Lower leg skin (tissue), 4 donors: Measurements from ENCODE around the gene CD19. TPM values are rescaled to one million over a fixed set of nuclear protein-coding genes. Genes with fewer than 3 reads are reported as not detected.

Experiments
- DNase-seq, 2 donors: peaks; one replicate each; pipeline ENCODE4 v3.0.0-alpha.2; 2019; ENCODE audit warnings: low spot score in 2 of 2
- H3K4me3 ChIP-seq: fragments of 200-600 bp; sonication (generic); 2 replicates; pipeline ENCODE4 v1.5.1; 2017; ENCODE audit warnings: mild to moderate bottlenecking, low read depth; ENCODE audit not compliant: poor library complexity, severe bottlenecking
- CTCF ChIP-seq, 3 donors: fragments of 450-650 bp; IDR thresholded peaks; one replicate each; pipeline ENCODE4 v1.5.1; 2016; ENCODE audit warnings: antibody characterized with exemption in 3 of 3, mild to moderate bottlenecking in 3 of 3, moderate library complexity in 2 of 3
- POLR2A ChIP-seq, 2 donors: fragments of 450-650 bp; IDR thresholded peaks; one replicate each; pipeline ENCODE4 v1.6.1; 2016 to 2017; ENCODE audit warnings: antibody characterized with exemption in 2 of 2, mild to moderate bottlenecking in 1 of 2, moderate library complexity in 1 of 2
- WGBS, 2 donors: methylation state at CpG; one replicate each; pipeline ENCODE4 v1.1.5; 2018; 5-methylcytosine and 5-hydroxymethylcytosine counted together
- intact Hi-C: fragments of 100-400 bp; cut with DNase I; formaldehyde crosslinking; loops from one replicate; pipeline ENCODE4 v1.15.0; 2023; ENCODE audit warnings: low total_unique reads
- total RNA-seq, 4 donors: library from RNA; depleted of rRNA; stranded (reverse); fragments of >200 nt; gene quantifications; one replicate each; pipeline ENCODE4 v1.1.0, GENCODE V29; 2016

Gene CD19
- total RNA-seq, 4 donors from 2014 or later: 0.26 to 1.1 TPM; not detected in 2

DNA sequence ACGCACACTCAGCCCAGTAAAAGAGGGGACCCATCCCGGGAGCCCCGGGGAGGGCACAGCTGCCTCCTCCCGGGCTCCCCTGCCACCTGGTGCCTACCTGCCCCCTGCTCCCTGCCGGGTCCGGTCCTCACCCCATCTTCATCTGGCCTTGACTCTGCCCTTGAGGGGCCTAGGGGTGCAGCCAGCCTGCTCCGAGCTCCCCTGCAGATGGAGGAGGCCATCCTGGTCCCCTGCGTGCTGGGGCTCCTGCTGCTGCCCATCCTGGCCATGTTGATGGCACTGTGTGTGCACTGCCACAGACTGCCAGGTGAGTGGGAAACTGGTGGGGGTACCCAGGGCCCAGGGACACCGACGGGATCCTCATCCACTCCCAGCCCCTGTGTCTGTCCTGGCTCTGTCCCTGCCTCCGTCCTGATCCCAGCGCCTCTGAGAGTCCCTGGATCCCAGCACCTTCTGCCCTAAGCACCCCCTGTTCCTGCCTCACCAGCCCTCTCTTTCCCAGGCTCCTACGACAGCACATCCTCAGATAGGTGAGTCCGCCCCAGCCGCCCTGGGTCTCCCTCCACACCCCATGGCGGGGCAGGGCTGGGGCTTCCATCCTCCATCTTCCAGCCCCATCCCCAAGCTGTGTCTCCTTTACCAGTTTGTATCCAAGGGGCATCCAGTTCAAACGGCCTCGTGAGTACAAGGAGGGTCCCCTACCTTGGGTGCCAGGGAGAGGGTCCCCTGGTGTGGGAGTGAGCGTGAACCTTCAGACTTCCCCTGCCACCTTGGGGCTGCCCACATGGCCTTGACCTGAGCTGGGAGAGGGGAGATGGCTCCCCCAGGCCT, 53.7 kb downstream of the CD19 start:
- TF ChIP-seq CTCF (IDR thresholded peaks at IDR 0.05): no peak
- no peak for TF ChIP-seq POLR2A (IDR thresholded peaks at IDR 0.05)
- no peak overlapping the region for H3K4me3 ChIP-seq
- no peak for DNase-seq
- WGBS, 2 donors: 73 to 80% methylated on average over 19 of the region's 19 CpGs
- intact Hi-C loops: no loop called here

DNA sequence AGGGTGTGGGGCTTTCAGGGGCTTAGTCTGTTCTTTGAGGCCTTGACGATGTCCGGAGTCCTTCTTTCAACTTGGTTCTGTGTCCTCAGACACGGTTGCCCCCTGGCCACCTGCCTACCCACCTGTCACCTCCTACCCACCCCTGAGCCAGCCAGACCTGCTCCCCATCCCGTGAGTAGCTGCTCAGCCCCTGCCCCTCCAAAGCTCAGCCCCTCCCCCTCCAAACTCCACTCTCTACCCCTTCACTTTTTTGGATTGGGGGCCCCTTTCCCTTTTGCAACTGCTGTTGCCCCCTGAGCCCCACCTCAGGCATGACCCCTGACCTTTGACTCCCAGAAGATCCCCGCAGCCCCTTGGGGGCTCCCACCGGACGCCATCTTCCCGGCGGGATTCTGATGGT, 54.3 kb downstream of the CD19 start:
- WGBS, 2 donors: 89 to 95% methylated on average over 9 of the region's 9 CpGs
- no peak for TF ChIP-seq CTCF (IDR thresholded peaks at IDR 0.05)
- TF ChIP-seq POLR2A (IDR thresholded peaks at IDR 0.05): no peak
- no peak for DNase-seq
- intact Hi-C loops: no loop called here
- H3K4me3 ChIP-seq: no peak overlapping the region

DNA sequence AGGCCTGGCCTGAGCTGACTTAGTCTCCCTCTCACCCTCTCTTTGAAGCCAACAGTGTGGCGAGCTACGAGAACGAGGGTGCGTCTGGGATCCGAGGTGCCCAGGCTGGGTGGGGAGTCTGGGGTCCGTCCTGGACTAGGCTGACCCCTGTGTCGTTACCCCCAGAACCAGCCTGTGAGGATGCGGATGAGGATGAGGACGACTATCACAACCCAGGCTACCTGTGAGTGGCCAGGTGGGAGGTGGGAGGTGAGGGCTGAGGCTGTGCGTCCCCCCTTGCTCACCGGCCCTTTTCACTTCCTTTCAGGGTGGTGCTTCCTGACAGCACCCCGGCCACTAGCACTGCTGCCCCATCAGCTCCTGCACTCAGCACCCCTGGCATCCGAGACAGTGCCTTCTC, 54.7 kb downstream of the CD19 start:
- intact Hi-C loops: no loop called here
- WGBS, 2 donors: 79 to 96% methylated on average over 13 of the region's 13 CpGs
- no peak for DNase-seq
- no peak for TF ChIP-seq POLR2A (IDR thresholded peaks at IDR 0.05)
- TF ChIP-seq CTCF (IDR thresholded peaks at IDR 0.05): no peak
- H3K4me3 ChIP-seq: no peak overlapping the region

- no peak for DNase-seq
- intact Hi-C loops: no loop called here
- 96 to 97% methylated on average over 4 of the region's 4 CpGs for WGBS, 2 donors
- TF ChIP-seq CTCF (IDR thresholded peaks at IDR 0.05): no peak
- no peak for TF ChIP-seq POLR2A (IDR thresholded peaks at IDR 0.05)
- H3K4me3 ChIP-seq: no peak overlapping the region
Observed at GRCh38 chr16:28987170-28987853, 55.5 kb downstream of the CD19 start.

Other genes with a start within 250 kb of the CD19 start
- gene EIF3C, start 220.5 kb upstream of the CD19 start, total RNA-seq: 100 to 1,000 TPM; 188 to 390 (median 282) TPM
- 1 to 10 TPM in 3 of 4 donors, under 1 TPM in 1; 0.93 to 4.6 (median 2.8) TPM for gene NPIPB9, start 180.2 kb upstream of the CD19 start, total RNA-seq
- gene ATXN2L, start 109.0 kb upstream of the CD19 start, total RNA-seq: 100 to 1,000 TPM in 1 of 4 donors, 10 to 100 TPM in 3; 54.8 to 152 (median 66.5) TPM
- gene TUFM, start 85.6 kb upstream of the CD19 start, total RNA-seq: 100 to 1,000 TPM; 103 to 121 (median 110) TPM
- 10 to 100 TPM; 21.7 to 40.0 (median 30.6) TPM for gene SH2B1, start 68.1 kb upstream of the CD19 start, total RNA-seq
- under 1 TPM; 0.07 to 0.46 (median 0.21) TPM for gene ATP2A1, start 53.5 kb upstream of the CD19 start, total RNA-seq
- gene RABEP2, start 6.7 kb upstream of the CD19 start, total RNA-seq: 100 to 1,000 TPM in 2 of 4 donors, 10 to 100 TPM in 2; 80.7 to 124 (median 94.9) TPM
- 10 to 100 TPM; 22.0 to 32.8 (median 25.1) TPM for gene NFATC2IP, start 19.0 kb downstream of the CD19 start, total RNA-seq
- 10 to 100 TPM; 24.2 to 34.6 (median 34.0) TPM for gene SPNS1, start 42.8 kb downstream of the CD19 start, total RNA-seq
- gene LAT, start 53.1 kb downstream of the CD19 start, total RNA-seq: 1 to 10 TPM in 3 of 4 donors, under 1 TPM in 1; 0.88 to 9.0 (median 3.3) TPM